SH-SY5Y (cell line): Measurements from ENCODE around the gene LTB4R2.

Experiments used
- GATA2 ChIP-seq: IDR thresholded peaks from 2 replicates; pipeline ENCODE4 v1.6.1; 2011; ENCODE audit warnings: mild to moderate bottlenecking, low read depth, low read length
- GATA3 ChIP-seq: IDR thresholded peaks from 2 replicates; pipeline ENCODE4 v1.6.1; 2011; ENCODE audit warnings: low read depth, mild to moderate bottlenecking, low read length, moderate library complexity

DNA sequence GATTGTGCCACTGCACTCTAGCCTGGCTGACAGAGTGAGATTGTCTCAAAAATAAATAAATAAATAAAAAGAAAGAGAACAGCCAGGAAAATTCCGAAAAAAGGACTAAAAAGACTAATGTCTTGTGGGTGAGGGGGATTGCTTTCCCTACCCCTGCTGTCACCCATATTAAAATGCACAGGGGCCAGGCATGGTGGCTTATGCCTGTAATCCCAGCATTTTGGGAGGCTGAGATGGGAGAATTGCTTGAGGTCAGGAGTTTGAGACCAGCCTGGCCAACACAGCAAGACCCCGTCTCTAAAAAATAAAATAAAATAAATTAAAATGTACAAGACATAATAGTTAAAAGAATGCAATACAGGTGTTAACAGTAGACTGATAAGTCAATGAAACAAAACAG, 16.4 kb upstream of the LTB4R2 start:
- TF ChIP-seq GATA2, result no peak
- TF ChIP-seq GATA3, result no peak
